Peyer's patch (tissue), 4 donors: ENCODE results near the gene HOATZ.

Source experiments
- POLR2A ChIP-seq, 2 donors: fragments of 450-650 bp; IDR thresholded peaks; one replicate each; pipeline ENCODE4 v1.5.1; 2017; ENCODE audit warnings: antibody characterized with exemption in 2 of 2, mild to moderate bottlenecking in 2 of 2, moderate library complexity in 2 of 2
- TF ChIP-seq, protein P1 (sequence below), 6 experiments: fragments of 450-650 bp in 4 of 6; fragments of 200-600 bp in 2 of 6; sonication (generic) in 1 of 6; IDR thresholded peaks; one replicate each; pipeline ENCODE4 v1.5.1; 2017 to 2019; ENCODE audit warnings: antibody characterized with exemption in 6 of 6, mild to moderate bottlenecking in 3 of 6, moderate library complexity in 1 of 6

DNA sequence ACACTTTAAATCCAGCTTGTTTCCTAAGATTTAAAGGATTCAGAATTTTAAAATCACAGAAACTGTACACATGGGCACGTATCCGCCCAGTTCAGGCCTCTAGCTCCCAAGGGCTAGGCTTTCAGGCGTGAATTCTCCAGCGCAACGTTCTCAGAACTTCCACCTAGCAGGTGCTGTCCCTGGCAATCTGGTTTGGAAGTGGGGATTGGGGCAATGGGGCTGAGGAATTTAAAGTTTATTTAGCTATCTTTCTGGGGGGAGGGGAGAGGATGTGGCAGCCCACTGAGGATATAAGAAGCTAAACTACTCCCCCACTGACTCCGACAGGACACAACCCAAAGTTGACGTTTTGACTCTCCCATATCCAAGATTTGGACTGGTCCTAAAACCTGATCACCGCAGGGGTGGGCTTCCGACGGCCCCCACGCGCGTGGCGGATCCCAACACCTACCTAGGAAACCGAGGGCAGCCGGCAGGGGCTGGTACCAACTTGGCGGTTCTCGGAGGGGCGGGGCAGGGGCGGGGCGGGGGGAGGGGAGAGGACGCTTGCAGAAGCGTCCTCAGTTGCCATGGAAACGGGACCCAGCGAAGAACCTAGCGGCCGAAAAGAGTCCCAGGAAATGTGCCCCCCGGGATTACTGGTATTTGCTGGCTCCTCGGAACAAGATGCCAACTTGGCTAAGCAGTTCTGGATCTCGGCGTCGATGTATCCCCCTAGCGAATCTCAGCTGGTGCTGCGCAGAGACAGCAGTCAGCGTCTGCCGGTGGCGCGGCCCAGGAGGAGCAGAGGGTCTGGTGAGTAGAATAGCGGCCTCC, at the start of gene HOATZ:
- TF ChIP-seq, protein P1, sequence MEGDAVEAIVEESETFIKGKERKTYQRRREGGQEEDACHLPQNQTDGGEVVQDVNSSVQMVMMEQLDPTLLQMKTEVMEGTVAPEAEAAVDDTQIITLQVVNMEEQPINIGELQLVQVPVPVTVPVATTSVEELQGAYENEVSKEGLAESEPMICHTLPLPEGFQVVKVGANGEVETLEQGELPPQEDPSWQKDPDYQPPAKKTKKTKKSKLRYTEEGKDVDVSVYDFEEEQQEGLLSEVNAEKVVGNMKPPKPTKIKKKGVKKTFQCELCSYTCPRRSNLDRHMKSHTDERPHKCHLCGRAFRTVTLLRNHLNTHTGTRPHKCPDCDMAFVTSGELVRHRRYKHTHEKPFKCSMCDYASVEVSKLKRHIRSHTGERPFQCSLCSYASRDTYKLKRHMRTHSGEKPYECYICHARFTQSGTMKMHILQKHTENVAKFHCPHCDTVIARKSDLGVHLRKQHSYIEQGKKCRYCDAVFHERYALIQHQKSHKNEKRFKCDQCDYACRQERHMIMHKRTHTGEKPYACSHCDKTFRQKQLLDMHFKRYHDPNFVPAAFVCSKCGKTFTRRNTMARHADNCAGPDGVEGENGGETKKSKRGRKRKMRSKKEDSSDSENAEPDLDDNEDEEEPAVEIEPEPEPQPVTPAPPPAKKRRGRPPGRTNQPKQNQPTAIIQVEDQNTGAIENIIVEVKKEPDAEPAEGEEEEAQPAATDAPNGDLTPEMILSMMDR (IDR thresholded peaks at IDR 0.05) = no peak
- TF ChIP-seq POLR2A (IDR thresholded peaks at IDR 0.05) = no peak
